Measurements from ENCODE around the gene SPATA2. TPM values are rescaled to one million over a fixed set of nuclear protein-coding genes. Genes with fewer than 3 reads are reported as not detected.

The SPATA2 gene
- total and polyA plus RNA-seq, 4 donors, result 4.2 to 8.0 (median 4.9) TPM

DNA sequence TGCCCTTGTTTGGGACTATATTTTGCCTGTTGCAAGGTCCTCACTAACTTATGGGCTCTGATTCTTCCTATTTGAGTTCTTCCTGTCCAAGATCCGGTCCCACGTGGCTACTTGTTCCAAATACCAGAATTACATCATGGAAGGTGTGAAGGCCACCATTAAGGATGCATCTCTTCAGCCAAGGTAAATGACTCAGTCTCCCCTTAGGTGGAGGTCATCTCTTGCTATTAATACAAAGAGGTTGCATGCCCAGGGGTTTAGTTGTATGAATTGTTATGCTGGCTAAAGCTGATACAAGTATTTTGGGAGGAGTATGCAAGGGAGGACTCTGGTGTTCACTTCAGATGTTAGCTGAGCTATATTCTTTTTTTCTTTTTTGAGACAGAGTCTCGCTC is 30.0 kb upstream of the SPATA2 start:
- Histone ChIP-seq H3K9ac (ENCODE audit: insufficient read depth in 1 of 2, low read length in 2 of 2) (no peak overlapping the region), H3K4me3 (no peak overlapping the region), H3K9me3 (ENCODE audit: control insufficient read depth in 4 of 4, insufficient read depth in 3 of 4, low read length in 3 of 4) (no peaks in the 10 kb centered on the region), H3K27me3 (ENCODE audit: control insufficient read depth in 3 of 3, insufficient read depth in 3 of 3, low read length in 2 of 3) (no peaks in the 10 kb centered on the region), H3K4me1 (ENCODE audit: control insufficient read depth in 5 of 5, insufficient read depth in 5 of 5, low read length in 5 of 5) (peaks cover 0 to 2% (median 0%) of the 10 kb centered on the region in 5 donors), H3K27ac (ENCODE audit: low read depth in 1 of 2, low read length in 1 of 2) (no peak overlapping the region), H3K36me3 (ENCODE audit: control insufficient read depth in 4 of 4, insufficient read depth in 4 of 4, low read length in 4 of 4) (peaks cover 10 to 47% (median 30%) of the 10 kb centered on the region in 4 donors)
- no peak for TF ChIP-seq CTCF (IDR thresholded peaks at IDR 0.05; ENCODE audit: control extremely low read depth, extremely low read depth)
- whole genome bisulfite sequencing, 2 donors, result 82 to 84% methylated on average over 3 of the region's 3 CpGs
- DNase-seq (no peak), ATAC-seq (ENCODE audit: insufficient read depth, low FRiP score) (no peak)

GRCh38 chr20:49942942-49943341 is 27.6 kb upstream of the SPATA2 start:
- Histone ChIP-seq H3K4me1 (ENCODE audit: control insufficient read depth in 5 of 5, insufficient read depth in 5 of 5, low read length in 5 of 5) (peaks cover 4 to 12% (median 7%) of the 10 kb centered on the region in 5 donors), H3K27ac (ENCODE audit: low read depth in 1 of 2, low read length in 1 of 2) (no peak overlapping the region), H3K4me3 (no peak overlapping the region), H3K27me3 (ENCODE audit: control insufficient read depth in 3 of 3, insufficient read depth in 3 of 3, low read length in 2 of 3) (no peaks in the 10 kb centered on the region), H3K9me3 (ENCODE audit: control insufficient read depth in 4 of 4, insufficient read depth in 3 of 4, low read length in 3 of 4) (no peaks in the 10 kb centered on the region), H3K9ac (ENCODE audit: insufficient read depth in 1 of 2, low read length in 2 of 2) (no peak overlapping the region), H3K36me3 (ENCODE audit: control insufficient read depth in 4 of 4, insufficient read depth in 4 of 4, low read length in 4 of 4) (peaks cover 7 to 38% (median 20%) of the 10 kb centered on the region in 4 donors)
- DNase-seq, result no peak
- no peak for ATAC-seq (ENCODE audit: insufficient read depth, low FRiP score)
- TF ChIP-seq CTCF (IDR thresholded peaks at IDR 0.05; ENCODE audit: control extremely low read depth, extremely low read depth), result no peak
- WGBS, 2 donors, result 97 to 99% methylated on average over 3 of the region's 3 CpGs

- Histone ChIP-seq H3K4me1 (ENCODE audit: control insufficient read depth in 5 of 5, insufficient read depth in 5 of 5, low read length in 5 of 5) (peaks cover 8 to 18% (median 12%) of the 10 kb centered on the region in 5 donors), H3K9ac (ENCODE audit: insufficient read depth in 1 of 2, low read length in 2 of 2) (no peak overlapping the region), H3K9me3 (ENCODE audit: control insufficient read depth in 4 of 4, insufficient read depth in 3 of 4, low read length in 3 of 4) (no peaks in the 10 kb centered on the region), H3K4me3 (no peak overlapping the region), H3K27ac (ENCODE audit: low read depth in 1 of 2, low read length in 1 of 2) (no peak overlapping the region), H3K27me3 (ENCODE audit: control insufficient read depth in 3 of 3, insufficient read depth in 3 of 3, low read length in 2 of 3) (no peaks in the 10 kb centered on the region), H3K36me3 (ENCODE audit: control insufficient read depth in 4 of 4, insufficient read depth in 4 of 4, low read length in 4 of 4) (peaks cover 4 to 36% (median 19%) of the 10 kb centered on the region in 4 donors)
- DNase-seq (no peak), ATAC-seq (ENCODE audit: insufficient read depth, low FRiP score) (no peak)
- WGBS, 2 donors, result 72 to 75% methylated on average over 3 of the region's 3 CpGs
- no peak for TF ChIP-seq CTCF (IDR thresholded peaks at IDR 0.05; ENCODE audit: control extremely low read depth, extremely low read depth)
These were observed 27.0 kb upstream of the SPATA2 start for GRCh38 chr20:49942303-49942702.

- H3K4me1 ChIP-seq (ENCODE audit: control insufficient read depth in 5 of 5, insufficient read depth in 5 of 5, low read length in 5 of 5), result peaks cover 10 to 19% (median 13%) of the 10 kb centered on the region in 5 donors
- ATAC-seq (ENCODE audit: insufficient read depth, low FRiP score) (no peak), DNase-seq (no peak)
- TF ChIP-seq CTCF (IDR thresholded peaks at IDR 0.05; ENCODE audit: control extremely low read depth, extremely low read depth), result no peak
- WGBS, 2 donors, result 96 to 97% methylated on average over 15 of the region's 15 CpGs
- no peak overlapping the region for H3K9ac ChIP-seq (ENCODE audit: insufficient read depth in 1 of 2, low read length in 2 of 2)
- H3K9me3 ChIP-seq (ENCODE audit: control insufficient read depth in 4 of 4, insufficient read depth in 3 of 4, low read length in 3 of 4), result no peaks in the 10 kb centered on the region
- no peak overlapping the region for H3K27ac ChIP-seq (ENCODE audit: low read depth in 1 of 2, low read length in 1 of 2)
- peaks cover 3 to 32% (median 16%) of the 10 kb centered on the region in 4 donors for H3K36me3 ChIP-seq (ENCODE audit: control insufficient read depth in 4 of 4, insufficient read depth in 4 of 4, low read length in 4 of 4)
- H3K27me3 ChIP-seq (ENCODE audit: control insufficient read depth in 3 of 3, insufficient read depth in 3 of 3, low read length in 2 of 3), result no peaks in the 10 kb centered on the region
- no peak overlapping the region for H3K4me3 ChIP-seq
These were observed 26.1 kb upstream of the SPATA2 start for GRCh38 chr20:49941456-49941855.

Measured in lung (tissue), 12 donors.